SK-N-SH treated with all-trans-retinoic acid at 6 μM for 48 hours (cell line): ENCODE measurements around the gene NRF1.

ENCODE experiments used
- ATAC-seq: fragments of 200-7000 bp; cut with Tn5 transposase; 3 replicates; pipeline ENCODE4 v1.9.1; 2020; ENCODE audit warnings: mild to moderate bottlenecking, moderate library complexity
- ARNTL ChIP-seq: fragments of 450-650 bp; formaldehyde crosslinking; IDR thresholded peaks from 2 replicates; pipeline ENCODE4 v1.5.0; 2020; ENCODE audit warnings: low read depth, mild to moderate bottlenecking, moderate library complexity, borderline replicate concordance
- BACH2 ChIP-seq: fragments of 250-450 bp; sonication (Bioruptor Pico); IDR thresholded peaks from 2 replicates; pipeline ENCODE4 v1.9.0; 2021; ENCODE audit warnings: mild to moderate bottlenecking, borderline replicate concordance
- CSDC2 ChIP-seq: fragments of 250-450 bp; sonication (Bioruptor Pico); IDR thresholded peaks from 2 replicates; pipeline ENCODE4 v1.5.0; 2020; ENCODE audit warnings: mild to moderate bottlenecking, moderate library complexity
- ESRRG ChIP-seq: fragments of 250-450 bp; sonication (Bioruptor Pico); IDR thresholded peaks from 2 replicates; pipeline ENCODE4 v1.6.1; 2021; ENCODE audit warnings: mild to moderate bottlenecking
- ISL1 ChIP-seq: fragments of 250-450 bp; sonication (Bioruptor Pico); IDR thresholded peaks from 2 replicates; pipeline ENCODE4 v2.1.2; 2022; ENCODE audit warnings: mild to moderate bottlenecking, moderate library complexity
- RARB ChIP-seq: fragments of 250-450 bp; sonication (Bioruptor Pico); IDR thresholded peaks from 2 replicates; pipeline ENCODE4 v1.8.0; 2021; ENCODE audit warnings: mild to moderate bottlenecking, moderate library complexity
- SNAI2 ChIP-seq: fragments of 250-450 bp; sonication (Bioruptor Pico); IDR thresholded peaks from 2 replicates; pipeline ENCODE4 v1.5.0; 2020; ENCODE audit warnings: mild to moderate bottlenecking, moderate library complexity
- TCF4 ChIP-seq: fragments of 250-450 bp; sonication (Bioruptor Pico); IDR thresholded peaks from 2 replicates; pipeline ENCODE4 v1.8.0; 2021; ENCODE audit warnings: mild to moderate bottlenecking, moderate library complexity, borderline replicate concordance
- TOX ChIP-seq: fragments of 250-450 bp; sonication (Bioruptor Pico); IDR thresholded peaks from 2 replicates; pipeline ENCODE4 v1.8.0; 2021; ENCODE audit warnings: mild to moderate bottlenecking, moderate library complexity, borderline replicate concordance
- ZFP3 ChIP-seq: fragments of 250-450 bp; sonication (Bioruptor Pico); IDR thresholded peaks from 2 replicates; pipeline ENCODE4 v1.5.0; 2020; ENCODE audit warnings: mild to moderate bottlenecking, moderate library complexity
- ZNF565 ChIP-seq: fragments of 450-650 bp; formaldehyde crosslinking; conservative IDR thresholded peaks from 2 replicates; pipeline ENCODE4 v1.5.0; 2020; ENCODE audit warnings: low read depth, mild to moderate bottlenecking, moderate library complexity
- ZNF70 ChIP-seq: fragments of 450-650 bp; formaldehyde crosslinking; IDR thresholded peaks from 2 replicates; pipeline ENCODE4 v1.5.0; 2020; ENCODE audit warnings: mild to moderate bottlenecking, moderate library complexity
- ZNF8 ChIP-seq: fragments of 450-650 bp; formaldehyde crosslinking; IDR thresholded peaks from 2 replicates; pipeline ENCODE4 v1.5.0; 2020; ENCODE audit warnings: mild to moderate bottlenecking, moderate library complexity
- TF ChIP-seq, protein P1 (sequence below): fragments of 250-450 bp; sonication (Bioruptor Pico); IDR thresholded peaks from 2 replicates; pipeline ENCODE4 v1.5.1; 2020; ENCODE audit warnings: low read depth, mild to moderate bottlenecking, moderate library complexity
- TF ChIP-seq, protein P2 (sequence below): fragments of 250-450 bp; sonication (Bioruptor Pico); IDR thresholded peaks from 2 replicates; pipeline ENCODE4 v1.8.0; 2020; ENCODE audit warnings: mild to moderate bottlenecking, moderate library complexity, borderline replicate concordance
- TF ChIP-seq, protein P3 (sequence below): fragments of 250-450 bp; sonication (Bioruptor Pico); IDR thresholded peaks from 2 replicates; pipeline ENCODE4 v1.5.0; 2020; ENCODE audit warnings: mild to moderate bottlenecking, moderate library complexity
- TF ChIP-seq, protein P4 (sequence below): fragments of 250-450 bp; sonication (Bioruptor Pico); IDR thresholded peaks from 2 replicates; pipeline ENCODE4 v1.5.1; 2021; ENCODE audit warnings: mild to moderate bottlenecking, moderate library complexity

The NRF1 gene

DNA sequence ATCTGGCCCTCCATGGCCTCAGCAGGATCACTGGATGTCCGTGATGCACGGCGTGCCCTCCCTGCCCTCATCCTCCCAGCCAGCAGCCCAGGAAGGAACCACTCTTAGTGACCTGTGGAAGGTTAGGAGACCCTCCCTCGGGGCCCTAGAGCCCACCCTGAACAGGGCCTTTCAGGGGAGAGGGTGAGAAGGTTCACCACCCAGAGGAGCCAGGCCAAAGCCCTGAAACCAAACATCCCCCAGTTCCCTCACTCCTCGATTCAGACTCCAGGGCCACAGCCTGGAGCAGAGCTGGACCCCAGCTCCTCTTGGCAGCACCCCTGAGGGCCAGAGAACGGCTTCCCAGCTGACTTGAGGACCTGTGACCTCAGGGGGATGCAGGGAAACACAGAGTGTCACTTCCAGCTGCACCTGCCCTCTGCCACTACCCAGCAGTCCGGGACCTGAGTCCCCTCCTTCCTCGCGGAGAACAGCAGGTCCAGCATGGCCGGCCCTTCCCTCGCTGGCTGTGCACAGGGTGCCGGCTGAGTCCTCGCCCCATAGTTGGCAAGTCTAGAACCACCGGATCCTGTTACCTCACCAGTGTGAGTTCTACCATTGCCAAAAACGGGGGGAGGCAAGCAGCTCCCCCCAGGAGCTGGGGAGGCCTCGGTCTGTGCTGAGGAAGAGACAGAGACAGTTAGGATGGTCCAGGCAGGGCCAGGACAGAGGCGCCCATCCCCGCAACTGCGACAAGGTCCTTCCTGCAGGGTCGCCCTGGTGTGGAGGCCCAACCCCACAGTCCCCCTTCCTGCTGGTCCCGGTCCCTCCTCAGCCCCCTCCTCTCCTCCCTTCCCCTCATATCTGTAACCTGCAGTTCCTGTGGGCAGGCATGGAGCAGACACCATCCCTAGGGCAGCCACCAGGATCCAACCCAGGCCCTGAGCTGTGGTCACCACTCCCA is 158.6 kb downstream of the NRF1 start:
- no peak for TF ChIP-seq ISL1 (CRISPR knock-in tag)
- no peak for TF ChIP-seq RARB (CRISPR knock-in tag)
- TF ChIP-seq, protein P1, sequence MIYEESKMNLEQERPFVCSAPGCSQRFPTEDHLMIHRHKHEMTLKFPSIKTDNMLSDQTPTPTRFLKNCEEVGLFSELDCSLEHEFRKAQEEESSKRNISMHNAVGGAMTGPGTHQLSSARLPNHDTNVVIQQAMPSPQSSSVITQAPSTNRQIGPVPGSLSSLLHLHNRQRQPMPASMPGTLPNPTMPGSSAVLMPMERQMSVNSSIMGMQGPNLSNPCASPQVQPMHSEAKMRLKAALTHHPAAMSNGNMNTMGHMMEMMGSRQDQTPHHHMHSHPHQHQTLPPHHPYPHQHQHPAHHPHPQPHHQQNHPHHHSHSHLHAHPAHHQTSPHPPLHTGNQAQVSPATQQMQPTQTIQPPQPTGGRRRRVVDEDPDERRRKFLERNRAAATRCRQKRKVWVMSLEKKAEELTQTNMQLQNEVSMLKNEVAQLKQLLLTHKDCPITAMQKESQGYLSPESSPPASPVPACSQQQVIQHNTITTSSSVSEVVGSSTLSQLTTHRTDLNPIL, result no peak
- TF ChIP-seq TCF4 (CRISPR knock-in tag), result no peak
- no peak for TF ChIP-seq ZNF8 (CRISPR knock-in tag)
- TF ChIP-seq BACH2 (CRISPR knock-in tag), result no peak
- no peak for TF ChIP-seq SNAI2 (CRISPR knock-in tag)
- TF ChIP-seq ARNTL, result no peak
- TF ChIP-seq ESRRG, result no peak
- ATAC-seq, result no peak

DNA sequence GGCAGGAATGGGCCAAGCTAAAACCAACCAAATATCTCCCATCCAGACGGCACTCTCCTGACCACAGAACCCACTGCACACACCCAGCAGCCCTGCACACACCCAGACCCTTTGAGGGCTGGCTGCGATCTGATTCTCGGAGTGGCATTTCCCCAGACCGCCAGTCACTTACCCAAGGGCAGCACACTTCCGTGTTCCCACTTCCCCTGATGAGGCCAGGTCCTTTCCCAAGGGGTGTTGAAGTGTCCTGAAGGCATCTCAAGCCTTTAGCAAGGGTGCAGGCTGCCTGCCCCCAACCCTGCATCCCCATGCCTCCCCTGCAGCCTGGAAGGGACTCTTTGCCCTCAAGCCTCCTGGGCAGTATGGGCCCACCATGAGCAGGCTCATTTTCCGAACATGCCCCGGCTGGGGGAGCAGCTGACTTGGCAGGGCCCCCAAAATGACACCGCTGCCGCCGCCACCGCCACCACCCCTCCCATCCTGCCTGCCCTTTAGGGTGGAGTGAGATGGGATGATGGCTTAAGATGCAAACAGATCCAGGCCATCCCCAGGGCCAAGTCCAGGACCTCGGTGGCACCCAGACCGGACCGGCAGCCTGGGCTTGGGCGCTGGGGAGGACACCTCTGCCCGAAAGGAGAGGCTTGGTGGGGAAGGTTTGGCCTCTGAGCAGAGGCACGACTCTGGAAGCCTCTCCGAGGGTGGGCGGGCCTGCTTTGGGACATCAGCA is 159.8 kb downstream of the NRF1 start:
- TF ChIP-seq ZFP3 (CRISPR knock-in tag), result no peak
- TF ChIP-seq ESRRG, result no peak
- TF ChIP-seq, protein P2, sequence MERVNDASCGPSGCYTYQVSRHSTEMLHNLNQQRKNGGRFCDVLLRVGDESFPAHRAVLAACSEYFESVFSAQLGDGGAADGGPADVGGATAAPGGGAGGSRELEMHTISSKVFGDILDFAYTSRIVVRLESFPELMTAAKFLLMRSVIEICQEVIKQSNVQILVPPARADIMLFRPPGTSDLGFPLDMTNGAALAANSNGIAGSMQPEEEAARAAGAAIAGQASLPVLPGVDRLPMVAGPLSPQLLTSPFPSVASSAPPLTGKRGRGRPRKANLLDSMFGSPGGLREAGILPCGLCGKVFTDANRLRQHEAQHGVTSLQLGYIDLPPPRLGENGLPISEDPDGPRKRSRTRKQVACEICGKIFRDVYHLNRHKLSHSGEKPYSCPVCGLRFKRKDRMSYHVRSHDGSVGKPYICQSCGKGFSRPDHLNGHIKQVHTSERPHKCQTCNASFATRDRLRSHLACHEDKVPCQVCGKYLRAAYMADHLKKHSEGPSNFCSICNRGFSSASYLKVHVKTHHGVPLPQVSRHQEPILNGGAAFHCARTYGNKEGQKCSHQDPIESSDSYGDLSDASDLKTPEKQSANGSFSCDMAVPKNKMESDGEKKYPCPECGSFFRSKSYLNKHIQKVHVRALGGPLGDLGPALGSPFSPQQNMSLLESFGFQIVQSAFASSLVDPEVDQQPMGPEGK (CRISPR knock-in tag), result no peak
- TF ChIP-seq, protein P3, sequence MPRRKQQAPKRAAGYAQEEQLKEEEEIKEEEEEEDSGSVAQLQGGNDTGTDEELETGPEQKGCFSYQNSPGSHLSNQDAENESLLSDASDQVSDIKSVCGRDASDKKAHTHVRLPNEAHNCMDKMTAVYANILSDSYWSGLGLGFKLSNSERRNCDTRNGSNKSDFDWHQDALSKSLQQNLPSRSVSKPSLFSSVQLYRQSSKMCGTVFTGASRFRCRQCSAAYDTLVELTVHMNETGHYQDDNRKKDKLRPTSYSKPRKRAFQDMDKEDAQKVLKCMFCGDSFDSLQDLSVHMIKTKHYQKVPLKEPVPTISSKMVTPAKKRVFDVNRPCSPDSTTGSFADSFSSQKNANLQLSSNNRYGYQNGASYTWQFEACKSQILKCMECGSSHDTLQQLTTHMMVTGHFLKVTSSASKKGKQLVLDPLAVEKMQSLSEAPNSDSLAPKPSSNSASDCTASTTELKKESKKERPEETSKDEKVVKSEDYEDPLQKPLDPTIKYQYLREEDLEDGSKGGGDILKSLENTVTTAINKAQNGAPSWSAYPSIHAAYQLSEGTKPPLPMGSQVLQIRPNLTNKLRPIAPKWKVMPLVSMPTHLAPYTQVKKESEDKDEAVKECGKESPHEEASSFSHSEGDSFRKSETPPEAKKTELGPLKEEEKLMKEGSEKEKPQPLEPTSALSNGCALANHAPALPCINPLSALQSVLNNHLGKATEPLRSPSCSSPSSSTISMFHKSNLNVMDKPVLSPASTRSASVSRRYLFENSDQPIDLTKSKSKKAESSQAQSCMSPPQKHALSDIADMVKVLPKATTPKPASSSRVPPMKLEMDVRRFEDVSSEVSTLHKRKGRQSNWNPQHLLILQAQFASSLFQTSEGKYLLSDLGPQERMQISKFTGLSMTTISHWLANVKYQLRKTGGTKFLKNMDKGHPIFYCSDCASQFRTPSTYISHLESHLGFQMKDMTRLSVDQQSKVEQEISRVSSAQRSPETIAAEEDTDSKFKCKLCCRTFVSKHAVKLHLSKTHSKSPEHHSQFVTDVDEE (CRISPR knock-in tag), result no peak
- TF ChIP-seq ZNF565 (CRISPR knock-in tag), result no peak
- TF ChIP-seq TOX (CRISPR knock-in tag), result no peak
- ATAC-seq, result no peak

DNA sequence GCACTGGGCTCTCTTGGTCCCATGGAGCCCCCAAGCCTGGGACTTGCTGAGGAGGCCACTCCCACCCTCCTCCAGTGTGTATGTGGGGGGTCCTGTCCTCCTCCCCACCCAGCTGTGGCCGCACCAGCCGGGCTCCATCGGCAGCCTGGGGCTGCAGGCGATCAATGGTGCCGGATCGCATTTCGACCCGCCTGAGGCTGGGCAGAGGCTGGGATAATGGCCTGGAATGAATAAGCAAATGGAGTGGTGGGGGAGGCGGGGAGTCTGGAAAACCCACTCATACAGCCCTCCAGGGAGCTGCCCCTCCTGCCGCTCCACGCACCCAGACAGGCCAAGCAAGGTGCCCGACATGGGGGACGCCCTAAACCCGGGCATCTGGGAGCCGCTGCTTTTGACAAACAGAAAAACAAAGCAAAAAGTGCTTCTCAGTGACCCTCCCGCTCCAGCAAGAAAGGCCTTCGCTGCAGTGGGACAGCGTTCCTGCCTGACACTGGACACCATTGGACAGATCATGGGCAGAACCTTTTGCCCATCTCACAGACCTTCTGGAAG is 160.5 kb downstream of the NRF1 start:
- no peak for ATAC-seq
- no peak for TF ChIP-seq TCF4 (CRISPR knock-in tag)
- TF ChIP-seq ZNF565 (CRISPR knock-in tag), result no peak
- TF ChIP-seq CSDC2 (CRISPR knock-in tag), result no peak
- TF ChIP-seq, protein P4, sequence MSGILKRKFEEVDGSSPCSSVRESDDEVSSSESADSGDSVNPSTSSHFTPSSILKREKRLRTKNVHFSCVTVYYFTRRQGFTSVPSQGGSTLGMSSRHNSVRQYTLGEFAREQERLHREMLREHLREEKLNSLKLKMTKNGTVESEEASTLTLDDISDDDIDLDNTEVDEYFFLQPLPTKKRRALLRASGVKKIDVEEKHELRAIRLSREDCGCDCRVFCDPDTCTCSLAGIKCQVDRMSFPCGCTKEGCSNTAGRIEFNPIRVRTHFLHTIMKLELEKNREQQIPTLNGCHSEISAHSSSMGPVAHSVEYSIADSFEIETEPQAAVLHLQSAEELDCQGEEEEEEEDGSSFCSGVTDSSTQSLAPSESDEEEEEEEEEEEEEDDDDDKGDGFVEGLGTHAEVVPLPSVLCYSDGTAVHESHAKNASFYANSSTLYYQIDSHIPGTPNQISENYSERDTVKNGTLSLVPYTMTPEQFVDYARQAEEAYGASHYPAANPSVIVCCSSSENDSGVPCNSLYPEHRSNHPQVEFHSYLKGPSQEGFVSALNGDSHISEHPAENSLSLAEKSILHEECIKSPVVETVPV (CRISPR knock-in tag), result no peak
- TF ChIP-seq ISL1 (CRISPR knock-in tag), result no peak
- TF ChIP-seq ZNF70, result no peak
- TF ChIP-seq, protein P3 (CRISPR knock-in tag), result no peak
- no peak for TF ChIP-seq SNAI2 (CRISPR knock-in tag)
